ENCODE data around the gene PKMYT1.
A peak's percentile ranks its signal among the peaks of the same experiment; 100 is the strongest.
"Not testable (repeated sequence)": the region's sequence is repeated elsewhere in the genome, so short reads cannot be mapped to it uniquely, and the experiment has no call there.

Gene PKMYT1

DNA sequence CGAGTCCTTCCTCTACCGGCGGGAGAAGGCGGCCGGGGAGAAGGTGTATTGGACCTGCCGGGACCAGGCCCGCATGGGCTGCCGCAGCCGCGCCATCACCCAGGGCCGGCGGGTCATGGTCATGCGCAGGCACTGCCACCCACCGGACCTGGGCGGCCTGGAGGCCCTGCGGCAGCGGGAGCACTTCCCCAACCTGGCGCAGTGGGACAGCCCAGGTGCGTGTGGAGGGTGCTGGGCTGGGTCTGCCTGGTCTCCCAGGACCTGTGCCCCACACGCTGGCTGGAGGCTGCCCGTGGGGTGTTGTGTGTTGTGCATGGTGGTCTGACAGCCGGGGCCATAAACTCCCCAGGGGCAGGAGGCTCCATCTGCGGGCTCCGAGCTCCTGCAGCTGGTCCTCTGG is 43.1 kb downstream of the PKMYT1 start:
- peaks cover 19% of the 10 kb centered on the region for H3K36me3 ChIP-seq (ENCODE audit: control insufficient read depth, insufficient read depth, low read length)
- H3K27me3 ChIP-seq (ENCODE audit: control insufficient read depth, insufficient read depth, low read length), result no peaks in the 10 kb centered on the region

GRCh38 chr16:2936436-2937011 is 43.7 kb downstream of the PKMYT1 start:
- H3K4me1 ChIP-seq (ENCODE audit: control insufficient read depth, insufficient read depth, low read length), result no peaks in the 10 kb centered on the region
- H3K4me3 ChIP-seq (ENCODE audit: low read length), result no peak overlapping the region
- H3K27me3 ChIP-seq (ENCODE audit: control insufficient read depth, insufficient read depth, low read length), result no peaks in the 10 kb centered on the region
- H3K9ac ChIP-seq (ENCODE audit: low read length), result no peak overlapping the region
- no peak overlapping the region for H3K27ac ChIP-seq (ENCODE audit: low read depth, low read length)
- H3K36me3 ChIP-seq (ENCODE audit: control insufficient read depth, insufficient read depth, low read length), result peaks cover 19% of the 10 kb centered on the region

More for the DNA sequence above, 43.1 kb downstream of the PKMYT1 start:
- Histone ChIP-seq H3K4me1 (ENCODE audit: control insufficient read depth, insufficient read depth, low read length) (no peaks in the 10 kb centered on the region), H3K9ac (ENCODE audit: low read length) (no peak overlapping the region), H3K27ac (ENCODE audit: low read depth, low read length) (no peak overlapping the region), H3K4me3 (ENCODE audit: low read length) (no peak overlapping the region)

DNA sequence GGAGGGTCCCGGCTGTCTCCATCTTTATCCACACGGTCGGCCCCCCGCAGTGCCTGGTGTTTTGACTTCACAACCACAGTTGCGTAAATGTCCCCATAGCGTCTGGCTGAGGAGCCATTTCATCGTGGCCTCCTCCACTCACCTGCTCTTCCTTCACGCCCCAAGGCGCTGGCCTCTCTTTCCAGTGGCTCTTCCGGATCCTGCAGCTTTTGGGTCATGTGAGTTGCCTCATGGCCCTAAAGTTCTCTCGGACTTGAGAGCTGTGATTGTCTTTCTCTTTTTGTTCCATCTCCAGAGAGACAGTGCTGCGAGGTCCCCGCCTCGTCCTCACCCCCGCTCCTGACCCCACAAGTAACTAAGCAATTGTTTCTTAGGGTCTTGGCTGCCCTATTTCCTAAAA is 45.8 kb downstream of the PKMYT1 start:
- Histone ChIP-seq H3K36me3 (ENCODE audit: control insufficient read depth, insufficient read depth, low read length) (peaks cover 16% of the 10 kb centered on the region), H3K27me3 (ENCODE audit: control insufficient read depth, insufficient read depth, low read length) (no peaks in the 10 kb centered on the region)

DNA sequence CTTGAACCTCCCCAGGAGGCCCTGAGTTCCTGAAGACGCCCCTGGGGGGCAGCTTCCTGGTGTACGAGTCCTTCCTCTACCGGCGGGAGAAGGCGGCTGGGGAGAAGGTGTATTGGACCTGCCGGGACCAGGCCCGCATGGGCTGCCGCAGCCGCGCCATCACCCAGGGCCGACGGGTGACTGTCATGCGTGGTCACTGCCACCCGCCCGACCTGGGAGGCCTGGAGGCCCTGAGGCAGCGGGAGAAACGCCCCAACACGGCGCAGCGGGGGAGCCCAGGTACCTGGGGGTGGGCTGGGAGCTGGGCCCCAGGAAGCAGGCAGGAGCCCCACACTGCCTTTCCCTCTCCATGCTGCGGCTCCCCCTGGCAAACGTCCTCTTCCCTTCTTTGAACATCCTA is 46.5 kb downstream of the PKMYT1 start:
- no peak overlapping the region for H3K27ac ChIP-seq (ENCODE audit: low read depth, low read length)
- no peak overlapping the region for H3K4me3 ChIP-seq (ENCODE audit: low read length)
- H3K4me1 ChIP-seq (ENCODE audit: control insufficient read depth, insufficient read depth, low read length), result no peaks in the 10 kb centered on the region
- H3K27me3 ChIP-seq (ENCODE audit: control insufficient read depth, insufficient read depth, low read length), result no peaks in the 10 kb centered on the region
- H3K9ac ChIP-seq (ENCODE audit: low read length), result no peak overlapping the region
- H3K36me3 ChIP-seq (ENCODE audit: control insufficient read depth, insufficient read depth, low read length), result peaks cover 15% of the 10 kb centered on the region

More for the DNA sequence above, 45.8 kb downstream of the PKMYT1 start:
- Histone ChIP-seq H3K4me1 (ENCODE audit: control insufficient read depth, insufficient read depth, low read length) (no peaks in the 10 kb centered on the region), H3K27ac (ENCODE audit: low read depth, low read length) (no peak overlapping the region), H3K4me3 (ENCODE audit: low read length) (no peak overlapping the region), H3K9ac (ENCODE audit: low read length) (no peak overlapping the region)

DNA sequence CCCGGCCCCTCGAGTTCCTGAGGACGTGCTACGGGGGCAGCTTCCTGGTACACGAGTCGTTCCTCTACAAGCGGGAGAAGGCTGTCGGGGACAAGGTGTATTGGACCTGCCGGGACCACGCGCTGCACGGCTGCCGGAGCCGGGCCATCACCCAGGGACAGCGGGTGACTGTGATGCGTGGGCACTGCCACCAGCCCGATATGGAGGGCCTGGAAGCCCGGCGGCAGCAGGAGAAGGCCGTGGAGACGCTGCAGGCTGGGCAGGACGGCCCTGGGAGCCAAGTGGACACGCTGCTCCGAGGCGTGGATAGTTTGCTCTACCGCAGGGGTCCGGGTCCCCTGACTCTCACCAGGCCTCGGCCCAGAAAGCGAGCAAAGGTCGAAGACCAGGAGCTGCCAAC is 47.1 kb downstream of the PKMYT1 start:
- no peak overlapping the region for H3K27ac ChIP-seq (ENCODE audit: low read depth, low read length)
- no peaks in the 10 kb centered on the region for H3K27me3 ChIP-seq (ENCODE audit: control insufficient read depth, insufficient read depth, low read length)
- H3K4me3 ChIP-seq (ENCODE audit: low read length), result no peak overlapping the region
- no peaks in the 10 kb centered on the region for H3K4me1 ChIP-seq (ENCODE audit: control insufficient read depth, insufficient read depth, low read length)
- no peak overlapping the region for H3K9ac ChIP-seq (ENCODE audit: low read length)
- peaks cover 13% of the 10 kb centered on the region for H3K36me3 ChIP-seq (ENCODE audit: control insufficient read depth, insufficient read depth, low read length)

DNA sequence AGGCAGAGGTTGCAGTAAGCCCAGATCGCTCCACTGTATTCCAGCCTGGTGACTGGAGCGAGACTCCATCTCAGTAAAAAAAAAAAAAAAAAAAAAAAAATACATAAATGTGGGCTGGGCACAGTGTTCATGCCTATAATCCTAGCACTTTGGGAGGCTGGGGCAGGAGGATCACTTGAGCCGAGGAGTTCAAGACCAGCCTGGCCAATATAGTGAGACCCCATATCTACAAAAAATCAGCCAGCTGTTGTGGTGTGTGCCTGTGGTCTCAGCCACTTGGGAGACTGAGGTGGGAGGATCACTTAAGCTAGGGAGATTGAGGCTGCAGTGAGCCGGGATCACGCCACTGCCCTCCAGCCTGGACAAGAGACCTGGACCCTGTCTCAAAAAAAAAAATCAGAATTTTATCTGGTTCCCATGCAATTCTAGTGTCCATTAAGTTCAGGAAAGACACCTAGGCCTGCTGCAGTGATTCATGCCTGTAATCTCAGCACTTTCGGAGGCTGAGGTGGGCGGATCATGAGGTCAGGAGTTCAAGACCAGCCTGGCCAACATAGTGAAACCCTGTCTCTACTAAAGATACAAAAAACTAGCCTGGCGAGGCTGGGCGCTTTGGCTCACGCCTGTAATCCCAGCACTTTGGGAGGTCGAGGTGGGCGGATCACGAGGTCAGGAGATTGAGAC is 48.9 kb downstream of the PKMYT1 start:
- not testable (repeated sequence) for H3K36me3 ChIP-seq (ENCODE audit: control insufficient read depth, insufficient read depth, low read length); H3K4me1 ChIP-seq (ENCODE audit: control insufficient read depth, insufficient read depth, low read length); H3K9ac ChIP-seq (ENCODE audit: low read length); H3K27me3 ChIP-seq (ENCODE audit: control insufficient read depth, insufficient read depth, low read length); H3K27ac ChIP-seq (ENCODE audit: low read depth, low read length); H3K4me3 ChIP-seq (ENCODE audit: low read length)

GRCh38 chr16:2930236-2930635 is 50.0 kb downstream of the PKMYT1 start:
- Histone ChIP-seq H3K36me3 (ENCODE audit: control insufficient read depth, insufficient read depth, low read length) (peaks cover 8% of the 10 kb centered on the region), H3K4me3 (ENCODE audit: low read length) (no peak overlapping the region), H3K4me1 (ENCODE audit: control insufficient read depth, insufficient read depth, low read length) (peaks cover 2% of the 10 kb centered on the region), H3K9ac (ENCODE audit: low read length) (no peak overlapping the region), H3K27me3 (ENCODE audit: control insufficient read depth, insufficient read depth, low read length) (no peaks in the 10 kb centered on the region), H3K27ac (ENCODE audit: low read depth, low read length) (no peak overlapping the region)

GRCh38 chr16:2929693-2930092 is 50.6 kb downstream of the PKMYT1 start:
- H3K9ac ChIP-seq (ENCODE audit: low read length), result no peak overlapping the region
- no peak overlapping the region for H3K27ac ChIP-seq (ENCODE audit: low read depth, low read length)
- no peaks in the 10 kb centered on the region for H3K27me3 ChIP-seq (ENCODE audit: control insufficient read depth, insufficient read depth, low read length)
- H3K36me3 ChIP-seq (ENCODE audit: control insufficient read depth, insufficient read depth, low read length), result peaks cover 8% of the 10 kb centered on the region
- peaks cover 2% of the 10 kb centered on the region for H3K4me1 ChIP-seq (ENCODE audit: control insufficient read depth, insufficient read depth, low read length)
- no peak overlapping the region for H3K4me3 ChIP-seq (ENCODE audit: low read length)

DNA sequence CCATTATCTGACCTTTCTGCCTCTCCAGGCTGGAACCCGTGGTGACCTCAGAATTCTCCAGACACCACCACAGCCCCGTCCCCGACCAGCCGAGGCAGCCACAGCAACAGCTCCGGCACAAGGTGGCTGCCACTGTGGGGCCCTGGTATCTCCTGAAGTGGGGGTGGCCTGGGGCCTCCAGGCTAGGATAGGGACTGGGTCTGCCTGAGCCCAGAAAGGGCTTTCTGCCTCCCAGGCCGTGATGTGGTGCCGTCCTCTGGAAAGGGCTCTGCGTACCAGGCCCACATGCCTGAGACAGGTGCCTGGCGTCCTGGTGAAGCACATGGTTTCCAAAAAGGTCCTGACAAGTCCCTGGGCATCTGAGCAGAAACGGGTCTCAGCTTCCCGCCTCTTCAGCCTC is 51.5 kb downstream of the PKMYT1 start:
- Histone ChIP-seq H3K36me3 (ENCODE audit: control insufficient read depth, insufficient read depth, low read length) (peaks cover 6% of the 10 kb centered on the region), H3K9ac (ENCODE audit: low read length) (no peak overlapping the region), H3K4me1 (ENCODE audit: control insufficient read depth, insufficient read depth, low read length) (peaks cover 2% of the 10 kb centered on the region), H3K4me3 (ENCODE audit: low read length) (no peak overlapping the region), H3K27me3 (ENCODE audit: control insufficient read depth, insufficient read depth, low read length) (no peaks in the 10 kb centered on the region), H3K27ac (ENCODE audit: low read depth, low read length) (no peak overlapping the region)

GRCh38 chr16:2928151-2928550 is 52.1 kb downstream of the PKMYT1 start:
- H3K9ac ChIP-seq (ENCODE audit: low read length); H3K27me3 ChIP-seq (ENCODE audit: control insufficient read depth, insufficient read depth, low read length); H3K36me3 ChIP-seq (ENCODE audit: control insufficient read depth, insufficient read depth, low read length); H3K27ac ChIP-seq (ENCODE audit: low read depth, low read length); H3K4me1 ChIP-seq (ENCODE audit: control insufficient read depth, insufficient read depth, low read length); H3K4me3 ChIP-seq (ENCODE audit: low read length): not testable (repeated sequence)

GRCh38 chr16:2927010-2927646 is 53.1 kb downstream of the PKMYT1 start:
- H3K27me3 ChIP-seq (ENCODE audit: control insufficient read depth, insufficient read depth, low read length), result no peaks in the 10 kb centered on the region
- no peak overlapping the region for H3K27ac ChIP-seq (ENCODE audit: low read depth, low read length)
- peaks cover 2% of the 10 kb centered on the region for H3K4me1 ChIP-seq (ENCODE audit: control insufficient read depth, insufficient read depth, low read length)
- H3K9ac ChIP-seq (ENCODE audit: low read length), result no peak overlapping the region
- H3K4me3 ChIP-seq (ENCODE audit: low read length), result peak overlapping the region; percentile 59
- H3K36me3 ChIP-seq (ENCODE audit: control insufficient read depth, insufficient read depth, low read length), result peaks cover 6% of the 10 kb centered on the region

DNA sequence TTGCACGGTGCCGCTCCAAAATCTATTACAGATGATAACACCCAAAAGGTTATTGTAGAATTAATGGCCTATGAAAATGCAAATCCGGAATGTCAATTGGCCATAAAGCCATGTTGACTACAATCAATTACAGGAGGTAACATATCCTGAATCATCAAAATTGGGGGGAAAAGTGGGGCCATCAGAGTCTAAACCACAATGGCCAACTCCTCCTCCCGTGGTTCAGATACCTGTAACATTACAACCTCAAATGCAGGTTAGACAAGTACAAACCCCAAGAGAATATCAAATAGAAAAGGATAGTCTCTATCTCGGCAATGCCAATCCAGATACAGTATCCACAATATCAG is 53.6 kb downstream of the PKMYT1 start:
- Histone ChIP-seq H3K27ac (ENCODE audit: low read depth, low read length) (no peak overlapping the region), H3K36me3 (ENCODE audit: control insufficient read depth, insufficient read depth, low read length) (peaks cover 6% of the 10 kb centered on the region), H3K4me3 (ENCODE audit: low read length) (peak overlapping the region; percentile 59), H3K27me3 (ENCODE audit: control insufficient read depth, insufficient read depth, low read length) (no peaks in the 10 kb centered on the region), H3K9ac (ENCODE audit: low read length) (no peak overlapping the region), H3K4me1 (ENCODE audit: control insufficient read depth, insufficient read depth, low read length) (peaks cover 2% of the 10 kb centered on the region)
